HG03342 (cell line): ENCODE measurements around the gene PDGFD.

Source experiments
- ATAC-seq: cut with Tn5 transposase; IDR thresholded peaks from one replicate; pipeline ENCODE4 v1.9.1; 2021; ENCODE audit warnings: mild to moderate bottlenecking, moderate library complexity; ENCODE audit not compliant: unreplicated experiment

The PDGFD gene

GRCh38 chr11:104005234-104005855, 158.6 kb downstream of the PDGFD start:
- no peak for ATAC-seq

GRCh38 chr11:104003491-104003890, 160.5 kb downstream of the PDGFD start:
- no peak for ATAC-seq

GRCh38 chr11:104001561-104002056, 162.3 kb downstream of the PDGFD start:
- ATAC-seq: no peak

- no peak for ATAC-seq
Measured at GRCh38 chr11:104000798-104001197, 163.1 kb downstream of the PDGFD start.

GRCh38 chr11:103998826-103999508, 165.0 kb downstream of the PDGFD start:
- ATAC-seq: no peak

- peak; percentile 76 for ATAC-seq
Measured at GRCh38 chr11:103997082-103997481, 166.9 kb downstream of the PDGFD start.

GRCh38 chr11:103995896-103996295, 168.1 kb downstream of the PDGFD start:
- ATAC-seq: no peak

GRCh38 chr11:103994518-103994917, 169.4 kb downstream of the PDGFD start:
- no peak for ATAC-seq

GRCh38 chr11:103994094-103994493, 169.9 kb downstream of the PDGFD start:
- no peak for ATAC-seq

- no peak for ATAC-seq
Measured at GRCh38 chr11:103993507-103993906, 170.4 kb downstream of the PDGFD start.

GRCh38 chr11:103988595-103988969, 175.4 kb downstream of the PDGFD start:
- ATAC-seq: no peak

GRCh38 chr11:103987629-103988594, 176.0 kb downstream of the PDGFD start:
- ATAC-seq: no peak

- no peak for ATAC-seq
Measured at GRCh38 chr11:103985041-103985440, 178.9 kb downstream of the PDGFD start.

- ATAC-seq: no peak
Measured at GRCh38 chr11:103980108-103980507, 183.8 kb downstream of the PDGFD start.

GRCh38 chr11:103978616-103979595, 185.0 kb downstream of the PDGFD start:
- no peak for ATAC-seq

GRCh38 chr11:103972013-103972412, 191.9 kb downstream of the PDGFD start:
- ATAC-seq: no peak

GRCh38 chr11:103970701-103971249, 193.2 kb downstream of the PDGFD start:
- peak; percentile 95 for ATAC-seq

GRCh38 chr11:103968685-103969084, 195.3 kb downstream of the PDGFD start:
- ATAC-seq: no peak

- ATAC-seq: no peak
Measured at GRCh38 chr11:103967985-103968384, 196.0 kb downstream of the PDGFD start.

GRCh38 chr11:103964390-103964789, 199.6 kb downstream of the PDGFD start:
- ATAC-seq: no peak
